Measurements from ENCODE around the gene POR. TPM values are rescaled to one million over a fixed set of nuclear protein-coding genes. Genes with fewer than 3 reads are reported as not detected.

POR gene
- total and polyA plus RNA-seq, 2 of the 13 experiments (the other 11 are each of a cell fraction or from before 2014, with no cell fraction given): 145 to 266 TPM

- TF ChIP-seq HES4 (CRISPR knock-in tag; IDR thresholded peaks at IDR 0.05; ENCODE audit: borderline replicate concordance) (no peak), ZSCAN20 (CRISPR knock-in tag; IDR thresholded peaks at IDR 0.05; ENCODE audit: borderline replicate concordance) (no peak), JDP2 (CRISPR knock-in tag; IDR thresholded peaks at IDR 0.05; ENCODE audit: borderline replicate concordance) (no peak), ZNF460 (CRISPR knock-in tag; IDR thresholded peaks at IDR 0.05; ENCODE audit: borderline replicate concordance) (peak; percentile 56; the same call in 1 of the 2 replicates), BCLAF1 (IDR thresholded peaks at IDR 0.05) (no peak), FOXP1 (IDR thresholded peaks at IDR 0.05) (peak; percentile 80), FOXP1 (CRISPR knock-in tag; IDR thresholded peaks at IDR 0.05) (peak; percentile 90), ZSCAN25 (CRISPR knock-in tag; IDR thresholded peaks at IDR 0.05) (peak; percentile 48; the same call in 1 of the 2 replicates), MXD4 (CRISPR knock-in tag; IDR thresholded peaks at IDR 0.05) (no peak), MAZ (IDR thresholded peaks at IDR 0.05; ENCODE audit: borderline replicate concordance, low read depth, low read length) (no peak), MAZ (CRISPR knock-in tag; IDR thresholded peaks at IDR 0.05; ENCODE audit: low read depth) (peak; percentile 41), RAD51 (IDR thresholded peaks at IDR 0.05; ENCODE audit: borderline replicate concordance) (no peak), ZNF576 (CRISPR knock-in tag; IDR thresholded peaks at IDR 0.05) (no peak), POLR2AphosphoS2 (IDR thresholded peaks at IDR 0.05; ENCODE audit: low read depth, low read length) (peak; percentile 81; the same call in 1 of the 2 replicates), MAF1 (CRISPR knock-in tag; IDR thresholded peaks at IDR 0.05; ENCODE audit: borderline replicate concordance) (no peak), ZNF619 (CRISPR knock-in tag; IDR thresholded peaks at IDR 0.05) (0 out of 2 replicates have a peak, but pooled peaks have one; percentile 19), SP5 (CRISPR knock-in tag; IDR thresholded peaks at IDR 0.05; ENCODE audit: borderline replicate concordance, low read depth) (peak; percentile 40; the same call in 1 of the 2 replicates), ZNF20 (CRISPR knock-in tag; IDR thresholded peaks at IDR 0.05) (0 out of 2 replicates have a peak, but pooled peaks have one; percentile 13), GFI1 (CRISPR knock-in tag; IDR thresholded peaks at IDR 0.05; ENCODE audit: borderline replicate concordance) (peak; percentile 75), SKI (IDR thresholded peaks at IDR 0.05; ENCODE audit: partially characterized antibody) (peak; percentile 82), NFE2L1 (CRISPR knock-in tag; IDR thresholded peaks at IDR 0.05; ENCODE audit: borderline replicate concordance) (no peak), BORCS8-MEF2B (CRISPR knock-in tag; IDR thresholded peaks at IDR 0.05) (0 out of 2 replicates have a peak, but pooled peaks have one; percentile 41), ZNF543 (CRISPR knock-in tag; IDR thresholded peaks at IDR 0.05) (peak; percentile 68; the same call in 1 of the 2 replicates), SMARCC2 (IDR thresholded peaks at IDR 0.05) (no peak), MATR3 (CRISPR knock-in tag; IDR thresholded peaks at IDR 0.05) (no peak), TGIF2 (CRISPR knock-in tag; IDR thresholded peaks at IDR 0.05) (peak; percentile 87; the same call in 1 of the 2 replicates), SMC3 (IDR thresholded peaks at IDR 0.05; ENCODE audit: low read length) (0 out of 2 replicates have a peak, but pooled peaks have one; percentile 23), POGK (CRISPR knock-in tag; conservative IDR thresholded peaks at IDR 0.05) (peak; percentile 79; the same call in 1 of the 2 replicates)
These were observed 5.6 kb downstream of the POR start (continued) for GRCh38 chr7:75920431-75921161.
